HG03060 (cell line): ENCODE measurements around the gene KMT2E.

Source experiments
- ATAC-seq: cut with Tn5 transposase; IDR thresholded peaks from one replicate; pipeline ENCODE4 v1.9.1; 2021; ENCODE audit warnings: low read depth, moderate number of reproducible peaks; ENCODE audit not compliant: unreplicated experiment

The KMT2E gene

DNA sequence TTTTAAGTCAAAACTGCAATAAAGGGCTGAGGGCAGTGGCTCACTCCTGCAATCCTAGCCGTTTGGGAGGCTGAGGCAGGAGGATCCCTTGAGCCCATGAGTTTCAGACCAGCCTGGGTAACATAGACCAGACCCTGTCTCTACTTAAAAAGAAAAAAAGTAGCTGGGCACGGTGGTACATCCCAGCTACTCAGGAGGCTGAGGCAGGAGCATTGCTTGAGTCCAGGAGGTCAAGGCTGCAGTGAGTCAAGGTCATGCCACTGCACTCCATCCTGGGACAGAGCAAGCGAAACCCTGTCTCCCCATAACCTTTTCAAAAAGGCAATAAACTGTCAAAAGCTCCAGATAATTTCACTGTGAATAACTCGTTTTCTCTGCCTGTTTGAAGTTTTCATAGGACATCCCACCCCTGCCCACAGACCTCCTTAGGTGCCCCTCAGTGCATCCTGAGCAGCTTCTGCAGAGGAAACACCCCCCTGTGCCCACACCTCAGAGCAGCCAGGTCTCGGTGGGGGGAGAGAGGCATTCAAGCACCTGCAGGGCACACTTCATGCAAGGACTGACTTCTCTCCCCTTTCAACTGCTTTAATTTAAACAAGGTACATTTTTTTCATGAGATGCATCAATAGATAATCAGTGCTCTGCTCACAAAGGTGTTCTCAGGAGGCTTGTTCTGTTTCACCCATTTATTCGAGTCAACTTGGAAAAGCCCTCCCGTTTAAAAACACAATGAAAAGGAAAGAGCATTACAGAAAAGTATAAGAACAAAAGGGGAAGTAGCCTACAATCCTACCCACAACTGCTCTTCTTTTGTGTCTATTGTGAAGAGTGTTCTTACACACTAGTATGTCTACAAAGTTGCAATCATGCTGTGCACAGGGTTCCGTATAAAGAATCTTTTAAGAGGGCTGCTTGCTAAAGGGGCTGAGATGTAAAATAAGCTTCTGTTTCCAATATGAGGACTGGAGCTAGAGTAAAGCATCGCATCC, 104.9 kb downstream of the KMT2E start:
- ATAC-seq = no peak

DNA sequence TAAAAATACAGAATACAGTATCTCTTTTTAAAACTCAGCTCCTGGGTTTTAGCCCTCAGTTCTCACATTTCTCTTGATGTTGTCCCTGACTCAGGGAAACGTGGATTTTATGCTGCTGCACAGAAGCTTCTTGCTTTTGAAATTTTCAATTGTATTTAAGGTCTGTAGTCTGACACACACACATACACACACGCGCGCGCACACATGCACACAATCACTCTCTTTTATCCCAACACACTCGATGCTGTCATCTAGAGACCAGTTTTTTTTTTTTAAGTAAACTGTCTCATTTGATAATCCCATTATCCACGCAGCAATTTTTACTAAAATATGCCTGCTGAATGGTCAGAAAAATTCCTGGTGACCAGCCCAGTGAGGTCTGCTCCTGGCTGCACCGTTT, 108.6 kb downstream of the KMT2E start:
- no peak for ATAC-seq

DNA sequence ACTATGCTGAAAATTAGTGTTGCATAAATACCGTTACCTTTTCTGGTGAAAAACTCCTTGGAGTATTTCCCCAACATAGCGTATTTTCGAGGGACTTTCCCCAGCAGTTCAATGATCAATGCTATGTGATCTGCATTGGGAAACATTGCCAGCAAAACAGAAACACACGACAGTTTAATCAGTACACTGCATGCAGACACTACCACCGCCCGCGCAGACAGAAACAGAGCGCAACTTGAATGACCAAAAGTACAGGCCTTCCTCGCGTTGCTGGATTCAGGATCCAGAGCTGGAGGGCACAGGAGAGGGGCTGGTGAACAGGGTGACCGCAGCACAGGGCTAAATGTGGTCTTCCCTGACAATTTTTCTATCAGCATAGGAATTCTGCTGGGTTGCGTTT, 111.7 kb downstream of the KMT2E start:
- no peak for ATAC-seq

DNA sequence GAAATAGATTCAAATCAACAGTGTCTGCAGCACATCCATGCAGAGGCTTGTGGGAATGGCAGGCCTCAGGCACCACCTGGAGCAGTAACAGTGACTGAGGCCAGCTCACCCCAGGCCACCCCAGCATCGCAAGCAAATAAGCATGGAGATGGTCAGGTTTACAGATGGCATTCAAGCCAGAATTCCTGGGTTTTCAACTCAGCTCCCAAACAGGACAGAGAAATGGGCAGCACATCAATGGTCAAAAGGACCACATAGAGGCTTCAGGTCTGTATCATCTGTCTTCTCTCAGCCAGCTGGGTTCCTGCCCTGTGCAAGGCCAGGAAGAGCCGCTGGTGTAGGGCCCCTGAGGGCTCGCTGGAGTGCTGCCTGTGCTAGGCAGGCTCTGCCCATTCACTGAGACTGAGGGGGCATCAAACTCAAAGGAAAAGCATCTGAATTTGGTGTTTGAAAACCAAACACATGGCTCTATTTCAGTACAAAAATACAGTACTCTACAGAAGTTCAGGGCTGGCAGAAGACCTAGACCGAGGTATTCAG, 112.5 kb downstream of the KMT2E start:
- no peak for ATAC-seq

DNA sequence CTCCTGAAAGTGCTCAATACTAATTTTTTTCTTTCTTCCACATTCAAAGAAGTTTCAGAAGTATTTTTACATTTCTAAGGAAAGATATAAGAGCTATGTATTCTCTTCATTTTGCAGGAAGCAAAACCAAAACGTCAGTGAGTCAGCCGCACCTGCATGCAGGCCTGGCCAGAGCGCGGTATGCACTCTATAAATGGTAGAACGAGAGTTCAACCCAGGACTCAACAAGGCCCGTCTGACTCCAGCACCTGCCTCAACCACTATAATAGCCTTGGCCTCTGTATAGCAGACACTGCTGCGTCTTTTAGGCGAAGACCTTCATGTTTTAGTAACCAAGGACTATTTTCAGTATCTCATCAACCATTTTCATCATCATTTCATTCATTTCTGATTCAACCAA, 113.2 kb downstream of the KMT2E start:
- no peak for ATAC-seq

DNA sequence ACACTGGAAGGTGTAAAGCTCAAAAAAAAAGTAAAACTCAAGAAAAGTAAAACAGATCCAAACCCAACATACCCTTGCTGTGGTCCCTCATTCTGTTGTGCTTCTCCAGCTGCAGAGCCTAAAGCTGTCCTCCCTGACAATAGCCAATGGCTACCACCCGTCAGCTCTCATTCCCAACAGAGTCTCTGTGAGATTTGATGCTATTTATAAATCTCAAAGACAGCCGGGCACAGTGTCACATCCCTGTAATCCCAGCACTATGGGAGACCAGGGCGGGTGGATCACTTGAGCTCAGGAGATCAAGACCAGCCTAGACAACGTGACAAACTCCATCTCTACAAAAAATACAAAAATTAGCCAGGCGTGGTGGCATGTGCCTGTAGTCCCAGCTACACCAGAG, 116.0 kb downstream of the KMT2E start:
- no peak for ATAC-seq

DNA sequence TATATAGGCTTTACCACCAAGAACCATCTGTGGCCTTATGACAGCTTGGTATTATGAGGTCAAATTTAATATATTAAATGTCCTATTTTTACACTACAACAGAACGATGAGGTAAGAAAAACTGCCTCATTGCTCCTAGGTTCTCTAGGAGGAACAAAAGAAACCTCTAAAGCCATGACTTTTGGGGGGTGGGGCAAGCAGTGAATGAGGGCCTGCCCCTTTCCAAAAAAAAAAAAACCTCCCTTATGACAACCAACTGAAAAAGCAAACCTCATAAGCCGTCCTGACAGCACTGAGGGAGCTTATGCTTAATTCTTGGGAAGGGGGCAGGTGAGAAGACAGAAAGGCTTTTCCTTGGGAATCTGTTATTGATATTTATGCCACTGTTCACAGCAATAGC, 116.6 kb downstream of the KMT2E start:
- no peak for ATAC-seq

DNA sequence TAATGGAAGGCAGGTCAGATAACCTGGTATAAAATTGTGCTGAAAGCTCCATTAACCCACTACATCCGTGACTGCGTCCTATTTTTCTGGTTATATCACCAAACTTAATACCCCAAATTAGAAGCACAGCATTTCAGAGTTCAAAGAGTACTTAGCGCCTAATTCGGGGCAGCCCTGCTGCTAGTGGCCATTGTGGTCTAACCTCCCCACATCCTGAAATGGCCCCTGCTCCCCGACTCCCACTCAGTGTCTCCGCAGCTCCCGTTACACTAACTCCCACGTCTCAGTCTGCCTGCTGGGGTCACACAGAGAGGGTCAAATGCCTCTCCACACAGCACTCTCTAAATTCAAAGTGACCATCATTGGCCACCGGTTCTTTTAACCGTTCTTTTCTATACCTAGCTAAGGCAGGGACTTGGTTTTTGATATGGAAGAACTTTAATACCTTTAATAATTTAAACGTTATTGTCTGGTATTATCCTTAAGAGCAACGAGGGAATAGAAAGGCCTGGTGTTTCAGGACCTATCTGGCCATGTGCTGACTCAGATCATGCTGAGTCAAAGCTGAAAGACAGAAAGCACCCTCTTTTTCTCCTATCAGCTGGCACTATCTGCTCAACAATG, 117.1 kb downstream of the KMT2E start:
- ATAC-seq = no peak

DNA sequence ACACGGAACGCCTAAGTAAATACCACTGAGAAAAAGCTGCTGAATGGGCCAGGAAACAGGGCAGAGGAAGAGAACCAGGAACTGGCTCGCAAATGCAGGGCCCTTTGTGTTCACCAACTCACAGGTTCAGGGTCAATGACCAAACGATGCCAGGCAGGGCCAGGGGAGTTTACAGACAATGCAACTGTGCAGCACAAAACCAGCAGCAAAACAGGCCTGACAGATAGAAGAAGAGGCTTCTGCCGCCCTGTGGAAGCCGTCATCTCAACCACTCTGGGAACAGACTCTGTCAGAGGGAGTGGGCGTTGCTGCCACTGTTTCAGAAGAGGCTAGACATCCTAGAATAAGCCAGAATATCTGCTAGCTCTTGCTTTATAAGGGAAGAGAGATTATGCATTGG, 117.9 kb downstream of the KMT2E start:
- no peak for ATAC-seq

DNA sequence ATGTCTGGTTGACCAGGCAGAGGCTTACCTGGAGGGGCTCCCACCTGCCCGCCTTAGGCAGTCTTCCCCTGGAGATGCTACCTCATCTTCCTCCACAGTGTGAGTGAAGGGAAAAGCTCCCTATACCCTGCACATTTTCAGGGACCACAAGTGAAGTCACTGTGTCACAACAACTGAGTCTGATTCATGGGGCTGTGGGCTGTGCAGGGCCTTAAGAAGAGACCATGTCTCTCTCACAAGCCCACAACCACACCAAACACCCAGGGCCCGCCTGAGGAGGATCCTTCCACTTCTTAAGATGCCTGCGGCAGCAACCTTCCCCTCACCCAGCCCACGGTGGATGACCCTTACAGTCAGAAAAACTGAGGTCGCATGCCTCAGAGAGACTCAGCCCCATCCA, 118.3 kb downstream of the KMT2E start:
- ATAC-seq = no peak

DNA sequence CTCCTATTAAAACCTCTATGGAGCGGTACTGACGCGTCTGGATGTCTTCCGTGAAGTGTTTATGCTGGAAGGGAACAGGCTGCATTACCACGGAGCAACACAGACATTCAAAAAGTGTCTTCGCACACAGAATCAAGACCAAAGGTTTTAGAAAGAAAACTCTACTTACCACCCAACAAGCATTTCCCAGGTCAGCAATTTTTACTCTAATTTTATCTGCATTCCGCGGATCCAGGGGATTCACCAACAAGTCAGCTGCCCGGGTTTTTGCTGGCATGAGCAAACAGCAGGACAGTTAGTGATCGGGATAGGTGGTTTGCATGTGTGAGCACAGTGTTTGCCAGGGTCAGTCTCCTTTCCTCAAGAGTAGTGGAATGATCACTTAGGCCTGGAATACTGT, 118.8 kb downstream of the KMT2E start:
- ATAC-seq = no peak

DNA sequence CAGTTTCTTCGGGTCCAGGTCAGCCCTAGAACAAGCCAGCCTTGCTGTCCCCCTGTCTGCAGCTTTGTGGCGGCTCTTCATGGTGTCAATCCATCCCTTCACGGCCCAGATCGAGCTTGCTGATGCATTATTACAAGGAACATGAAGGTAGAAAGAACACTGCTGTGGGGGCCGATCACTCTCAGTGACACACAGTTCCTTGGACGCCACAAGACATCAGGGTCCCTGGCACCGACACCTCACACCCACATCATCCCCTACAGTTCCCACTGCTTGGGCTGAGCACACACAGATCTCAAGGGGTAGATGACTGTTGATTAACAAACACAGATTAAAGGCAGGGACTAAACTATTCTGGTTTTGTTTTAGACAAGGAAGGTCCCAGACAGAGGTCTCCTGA, 119.4 kb downstream of the KMT2E start:
- ATAC-seq = no peak

DNA sequence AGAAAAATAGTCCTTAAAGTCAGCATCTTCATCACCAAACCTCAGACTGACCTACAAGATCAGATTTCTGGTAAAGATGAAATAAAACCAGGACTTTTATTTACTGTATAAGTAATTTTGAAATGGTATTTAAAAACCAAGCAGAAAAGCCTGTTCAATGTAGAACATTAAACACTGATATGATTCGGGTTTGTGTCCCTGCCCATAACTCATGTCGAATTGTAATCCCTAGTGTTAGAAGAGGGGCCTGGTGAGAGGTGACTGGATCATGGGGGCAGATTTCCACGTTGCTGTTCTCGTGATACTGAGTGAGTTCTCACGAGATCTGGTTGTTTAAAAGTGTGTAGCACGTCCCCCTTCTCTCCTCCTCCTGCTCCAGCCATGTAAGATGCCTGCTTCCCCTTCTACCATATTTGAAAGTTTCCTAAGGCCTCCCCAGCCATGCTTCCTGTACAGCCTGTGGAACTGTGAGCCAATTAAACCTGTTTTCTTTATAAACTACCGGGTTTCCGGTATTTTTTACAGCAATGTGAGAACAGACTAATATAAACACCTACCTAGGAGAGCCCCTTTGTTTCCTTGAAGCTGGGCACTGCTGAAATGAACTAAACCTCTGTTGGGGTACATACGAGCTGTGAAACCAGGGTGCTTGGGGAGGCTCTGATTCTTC, 120.1 kb downstream of the KMT2E start:
- ATAC-seq = no peak

DNA sequence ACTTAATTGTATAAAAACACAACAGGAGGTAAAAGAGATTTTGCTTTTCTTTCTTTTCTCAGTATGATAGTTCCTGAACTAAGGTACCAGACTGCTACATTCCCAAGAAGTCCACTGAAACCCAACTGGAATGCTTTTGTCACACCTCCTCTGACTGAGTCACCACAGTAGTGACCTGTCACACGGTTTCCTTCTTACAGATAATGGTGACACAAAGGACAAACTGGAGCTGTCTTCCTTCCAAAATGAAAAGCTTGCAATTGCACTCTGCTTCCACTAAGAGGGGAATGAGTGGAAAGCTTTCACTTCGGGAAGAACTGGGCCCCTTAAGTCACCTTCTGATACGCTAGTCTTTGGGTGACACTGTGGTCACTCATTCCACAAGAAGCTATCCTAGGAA, 122.2 kb downstream of the KMT2E start:
- ATAC-seq = no peak

DNA sequence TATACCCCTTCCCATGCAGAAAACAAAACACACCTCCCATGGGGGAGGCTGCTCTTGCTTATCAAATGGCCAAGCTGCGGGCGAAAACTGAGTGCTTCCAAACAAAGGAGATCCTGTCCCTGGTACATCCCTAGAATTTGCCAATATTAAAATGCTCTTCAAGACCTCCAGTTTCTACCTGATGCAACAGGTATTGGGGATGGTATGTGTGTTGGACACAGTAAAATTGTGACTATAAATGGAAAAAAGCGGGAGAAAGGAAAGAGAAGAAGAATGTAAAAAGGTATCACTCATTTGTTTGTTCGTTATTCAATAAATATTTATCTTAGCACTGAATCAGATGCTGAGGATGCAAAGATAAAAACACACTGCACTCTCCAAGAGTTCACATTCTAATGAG, 123.9 kb downstream of the KMT2E start:
- ATAC-seq = no peak

DNA sequence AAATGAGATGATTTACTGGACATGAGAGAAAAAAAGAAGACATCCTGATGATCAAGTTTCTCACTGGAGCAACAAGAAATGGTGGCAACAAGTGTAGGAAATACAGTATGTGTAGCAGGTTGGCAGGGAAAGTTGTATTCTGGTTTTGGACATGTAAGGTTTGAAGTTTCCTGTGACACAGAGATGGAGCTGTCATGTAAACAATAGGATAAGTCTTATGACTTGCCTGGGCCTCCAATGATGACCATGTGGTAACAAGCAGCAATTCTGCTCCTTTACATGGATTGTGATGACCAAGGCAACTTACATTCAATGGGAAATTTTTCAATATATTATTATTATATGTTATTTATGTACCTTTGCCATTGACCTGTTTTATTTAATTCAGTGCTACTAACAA, 125.4 kb downstream of the KMT2E start:
- ATAC-seq = no peak

DNA sequence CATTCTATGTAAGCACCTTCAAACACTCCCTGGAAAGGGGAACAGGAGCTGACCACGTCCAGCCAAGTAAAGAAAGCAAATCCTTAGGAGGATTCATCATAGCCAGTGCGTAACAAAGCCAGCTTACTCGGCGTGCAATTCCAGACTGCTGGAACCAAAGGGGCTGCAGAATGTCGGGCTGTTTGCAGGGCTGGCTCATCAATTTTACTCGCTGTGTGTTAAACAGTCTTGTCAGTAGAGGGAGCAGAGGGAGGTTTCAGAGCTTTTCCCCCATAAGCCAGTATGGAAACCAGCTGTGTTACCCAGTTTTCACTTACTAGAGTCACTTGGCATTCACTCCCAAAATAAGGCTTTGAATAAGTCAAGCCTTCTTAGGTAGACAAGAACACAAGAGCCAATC, 127.1 kb downstream of the KMT2E start:
- no peak for ATAC-seq

DNA sequence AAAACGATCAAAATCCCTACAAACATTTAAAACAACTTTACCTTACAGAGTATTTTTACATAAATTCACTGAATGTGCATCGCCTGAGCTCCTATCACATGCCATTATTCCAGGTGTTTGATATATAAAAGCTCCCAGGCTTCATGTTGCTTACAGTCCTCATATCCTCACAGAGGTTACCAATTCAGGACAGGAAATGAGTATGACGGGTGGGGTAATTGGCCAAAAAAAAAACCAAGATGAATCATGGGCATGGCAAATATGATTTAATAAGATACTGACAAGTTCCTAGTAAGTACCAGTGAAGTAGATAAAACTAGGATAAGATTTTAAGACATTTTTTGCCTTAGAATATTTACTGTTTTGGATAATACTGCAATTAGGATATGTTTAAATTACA, 135.8 kb downstream of the KMT2E start:
- no peak for ATAC-seq

DNA sequence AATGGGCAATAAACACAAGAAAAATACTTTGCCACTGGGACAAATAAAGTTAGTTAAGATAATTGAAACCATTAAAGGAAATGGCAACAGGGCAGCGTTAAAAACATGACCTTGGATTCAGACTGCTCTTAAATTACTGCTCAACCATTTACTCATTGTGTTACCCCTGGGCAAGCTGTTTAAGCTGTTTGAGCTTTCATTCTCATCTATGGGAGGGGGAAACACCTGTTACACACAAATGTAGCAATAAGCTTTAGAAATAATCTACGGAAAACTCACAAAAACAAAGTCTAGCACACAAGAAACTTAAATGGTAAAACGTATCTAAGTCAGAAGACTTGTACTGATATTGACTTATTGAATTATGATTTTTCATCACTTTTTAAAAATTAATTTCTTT, 137.1 kb downstream of the KMT2E start:
- ATAC-seq = no peak

DNA sequence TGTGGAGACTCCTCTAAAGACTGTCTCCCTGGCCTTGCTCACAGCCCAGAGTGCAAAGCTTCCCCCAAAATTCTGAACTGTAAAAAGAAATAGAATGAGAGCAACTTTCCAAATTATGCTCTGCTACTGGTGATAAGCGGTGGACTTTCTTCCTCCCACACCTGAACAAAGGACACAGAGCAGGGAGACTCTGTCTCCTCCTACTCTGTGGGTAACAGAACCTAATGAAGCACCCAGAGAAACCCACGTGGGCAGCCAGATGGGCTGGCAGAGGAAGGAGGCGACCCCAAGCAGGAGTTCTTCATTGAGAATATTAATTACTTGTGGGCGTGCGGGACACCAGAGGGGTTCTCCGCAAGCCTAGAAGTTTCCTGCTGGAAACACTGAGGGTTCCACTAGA, 139.5 kb downstream of the KMT2E start:
- ATAC-seq = no peak

DNA sequence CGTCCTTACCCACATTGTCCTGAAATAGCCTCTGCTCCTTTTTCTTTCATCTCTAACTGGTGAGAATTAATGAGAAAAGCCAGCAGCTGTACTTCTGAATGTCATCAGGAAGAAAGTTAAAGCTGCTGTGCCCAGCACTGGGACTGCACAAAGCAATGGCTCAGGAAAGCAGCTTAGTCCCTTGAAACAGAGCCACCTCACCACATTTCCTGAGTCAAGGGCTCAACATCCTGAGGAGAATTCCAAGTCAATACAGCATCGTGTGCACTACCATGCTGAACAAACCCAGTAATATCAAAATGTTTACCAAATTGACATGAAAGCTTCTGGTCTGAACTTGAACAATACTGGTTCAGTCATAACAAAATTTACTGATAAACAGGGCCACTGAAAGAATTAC, 140.1 kb downstream of the KMT2E start:
- ATAC-seq = no peak
